Suppressor macrophage (primary cell): ENCODE data around the gene RMND5A.
"Not testable (repeated sequence)": the region's sequence is repeated elsewhere in the genome, so short reads cannot be mapped to it uniquely, and the experiment has no call there.

Experiments used
- DNase-seq, 4 experiments: peaks; one replicate each; pipeline ENCODE4 v3.0.0-alpha.2; 2020 to 2022
- total RNA-seq, 17 experiments: gene quantifications; one replicate each; lab custom pipeline; 2026; ENCODE audit warnings: mixed read lengths in 6 of 17, inconsistent platforms in 3 of 17; lab: John Stamatoyannopoulos, UW

The RMND5A gene, protein sequence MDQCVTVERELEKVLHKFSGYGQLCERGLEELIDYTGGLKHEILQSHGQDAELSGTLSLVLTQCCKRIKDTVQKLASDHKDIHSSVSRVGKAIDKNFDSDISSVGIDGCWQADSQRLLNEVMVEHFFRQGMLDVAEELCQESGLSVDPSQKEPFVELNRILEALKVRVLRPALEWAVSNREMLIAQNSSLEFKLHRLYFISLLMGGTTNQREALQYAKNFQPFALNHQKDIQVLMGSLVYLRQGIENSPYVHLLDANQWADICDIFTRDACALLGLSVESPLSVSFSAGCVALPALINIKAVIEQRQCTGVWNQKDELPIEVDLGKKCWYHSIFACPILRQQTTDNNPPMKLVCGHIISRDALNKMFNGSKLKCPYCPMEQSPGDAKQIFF
- total RNA-seq: 14.1 to 123 (median 74.6) reads per million in 17 experiments

DNA sequence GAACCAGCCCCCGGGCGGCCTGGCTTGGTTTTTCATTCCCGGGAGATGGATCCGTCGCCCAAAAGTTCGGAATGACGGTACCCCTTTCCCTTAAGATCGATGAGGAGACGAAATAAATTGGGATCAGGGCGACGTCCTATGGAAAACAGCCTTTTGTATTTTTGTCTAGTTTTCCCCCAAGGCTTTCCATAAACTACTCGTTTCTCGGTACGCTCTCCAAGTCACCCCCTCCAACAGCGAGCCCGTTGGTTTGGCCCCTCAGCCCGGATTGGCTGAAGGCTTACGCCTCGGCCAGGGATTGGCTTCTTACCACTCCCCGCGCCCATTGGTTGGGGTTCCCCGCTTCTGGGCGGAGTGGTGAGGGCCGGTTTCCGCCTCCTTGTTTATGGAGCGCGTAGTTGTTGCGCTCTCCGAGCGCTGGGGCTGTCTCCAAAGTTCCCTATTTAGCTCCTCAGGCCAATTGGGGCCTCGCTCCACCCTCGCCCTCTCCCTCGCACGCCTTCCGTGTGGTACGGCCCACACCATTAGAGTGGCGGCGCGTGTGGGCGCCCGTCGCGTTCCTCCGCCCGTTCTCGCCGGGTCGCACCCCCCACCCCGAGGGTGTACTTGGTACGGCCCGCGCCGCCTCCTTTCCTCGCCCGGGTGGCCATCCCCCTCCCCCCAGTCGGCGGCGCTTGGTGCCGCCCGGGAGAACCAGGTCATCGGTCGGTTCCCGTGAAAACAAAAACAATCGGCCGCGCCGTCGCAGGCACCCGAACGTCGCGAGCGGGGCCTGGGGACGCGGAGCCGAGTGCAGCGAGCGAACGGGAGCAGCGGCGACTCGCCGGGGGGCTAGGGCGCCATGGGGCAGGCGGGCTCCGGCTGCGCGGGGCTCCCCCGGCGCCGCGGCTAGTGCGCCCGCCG is at the start of gene RMND5A:
TSS of gene RMND5A (plus strand) at position 655 of the 903 bp plus-strand sequence. CDS start 377 bp downstream, outside the sequence.
- DNase-seq: peak; percentile 90 to 96 (median 94)

DNA sequence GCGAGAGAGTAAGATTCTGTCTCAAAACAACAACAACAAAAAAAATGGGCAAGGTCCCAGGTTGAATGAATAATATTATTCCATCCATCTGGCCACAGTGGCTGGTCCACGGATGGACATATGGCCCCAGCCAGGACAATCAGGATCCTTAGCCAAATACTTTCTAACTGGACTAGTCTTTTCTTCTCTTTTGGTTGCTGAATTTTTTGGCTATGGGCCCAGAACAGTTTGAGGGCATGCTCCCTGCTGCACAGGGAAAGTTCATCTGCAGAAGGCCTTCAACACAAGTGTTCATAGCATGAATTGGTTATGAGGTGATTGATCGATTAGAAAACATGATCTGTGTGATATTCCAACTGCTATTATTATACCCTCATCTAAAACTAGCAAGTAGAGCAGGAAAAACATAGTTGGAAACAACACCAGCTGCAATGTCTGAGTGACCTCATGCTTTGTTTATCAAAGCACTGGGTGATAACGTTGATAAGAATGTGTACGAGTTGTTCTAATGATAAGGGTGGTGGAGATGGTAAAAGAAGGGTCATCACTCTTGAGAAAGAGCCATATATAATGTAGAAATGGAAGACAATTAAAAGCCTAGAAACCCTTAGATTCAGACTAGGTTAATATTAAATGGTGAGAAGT is 48.6 kb upstream of the RMND5A start:
- DNase-seq: no peak

DNA sequence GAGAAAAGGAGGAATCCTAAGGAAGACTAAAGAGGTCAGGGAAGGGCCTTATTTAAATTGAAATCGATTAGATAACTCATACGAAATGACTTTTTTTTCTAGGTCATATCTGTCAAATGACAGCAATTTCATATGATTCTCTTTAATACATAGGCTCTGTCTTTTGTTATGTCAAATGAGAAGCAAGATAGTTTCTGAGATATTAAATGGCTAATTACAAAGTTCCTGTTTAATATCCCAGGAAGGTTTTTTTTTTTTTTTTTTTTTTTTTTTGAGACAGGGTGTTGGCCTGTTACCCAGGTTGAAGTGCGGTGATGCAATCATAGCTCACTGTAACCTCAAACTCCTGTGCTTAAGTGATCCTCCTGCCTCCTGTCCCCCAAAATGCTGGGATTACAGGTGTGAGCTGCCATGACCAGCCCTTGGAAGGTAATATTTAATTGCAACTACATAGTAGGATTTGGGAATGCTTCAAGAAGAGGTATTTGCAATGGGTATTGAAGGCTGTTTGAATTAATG is 48.0 kb upstream of the RMND5A start:
- no peak for DNase-seq

DNA sequence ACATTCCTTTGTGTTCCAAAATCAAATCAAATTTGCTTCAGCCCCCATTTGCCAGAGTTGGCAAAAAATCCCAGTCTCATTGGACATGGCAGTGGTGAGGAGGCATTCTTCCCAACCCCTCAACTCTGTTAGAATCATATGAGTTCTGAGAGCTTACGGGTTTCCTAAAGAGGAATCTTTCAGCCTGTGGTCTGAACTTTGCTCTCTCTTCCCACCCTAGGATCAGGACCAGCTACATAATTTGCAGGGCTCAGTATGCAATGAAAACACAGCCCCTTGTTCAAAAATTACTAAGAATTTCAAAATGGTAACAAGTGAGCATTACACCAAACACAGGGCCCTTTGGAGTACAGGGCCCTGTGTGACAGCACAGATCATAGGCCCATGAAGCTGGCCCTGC is 47.1 kb upstream of the RMND5A start:
- no peak for DNase-seq

DNA sequence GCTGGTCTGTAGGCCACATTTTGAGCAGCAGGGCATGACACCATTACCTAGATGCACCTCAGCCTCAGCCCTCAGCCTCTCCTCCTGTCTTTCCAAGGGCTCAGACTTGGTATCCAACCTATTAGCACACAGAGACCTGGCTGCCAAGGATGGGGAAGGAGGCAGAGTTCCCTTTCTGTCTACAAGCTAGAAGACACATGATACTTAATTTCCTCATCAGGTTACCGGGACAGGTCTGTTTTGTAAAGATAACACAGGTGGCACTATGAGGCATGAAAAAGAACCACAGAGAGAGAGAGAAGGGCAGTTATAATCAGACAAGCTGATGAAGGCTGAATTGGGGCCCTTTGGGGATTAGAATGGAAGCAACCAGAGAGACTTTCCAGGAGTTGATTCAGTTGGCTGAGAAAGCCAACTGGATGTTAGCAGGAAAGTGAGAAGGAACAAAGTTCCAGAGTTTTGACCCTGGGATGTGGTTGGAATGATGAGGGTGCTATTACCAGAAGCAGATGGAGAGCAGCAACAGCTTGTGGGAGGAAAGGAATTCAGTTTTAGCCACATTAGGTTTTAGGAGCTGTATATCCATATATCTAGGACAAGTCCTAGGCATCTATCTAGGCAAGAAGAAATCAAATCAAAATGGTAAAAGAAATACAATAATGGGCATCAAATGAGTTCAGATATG is 46.0 kb upstream of the RMND5A start:
- no peak for DNase-seq

DNA sequence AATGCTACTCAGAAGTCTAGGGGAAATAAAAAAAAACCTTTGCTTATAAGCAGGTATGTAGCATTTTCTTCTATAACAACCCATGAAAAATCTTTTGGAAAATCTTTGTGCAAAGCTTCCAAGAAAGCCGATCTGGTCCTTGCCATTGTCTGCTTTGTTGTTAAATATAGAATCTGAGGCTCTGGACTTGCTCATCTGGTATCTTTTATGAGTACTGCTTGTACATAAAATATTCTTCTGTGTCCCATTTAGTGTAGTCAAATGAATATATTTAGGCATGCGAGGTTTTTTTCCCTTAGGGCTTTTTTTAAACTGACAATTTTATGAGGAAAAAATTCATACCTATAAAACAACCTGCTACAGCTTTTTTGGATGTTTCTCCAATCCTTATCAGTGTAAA is 45.0 kb upstream of the RMND5A start:
- no peak for DNase-seq

DNA sequence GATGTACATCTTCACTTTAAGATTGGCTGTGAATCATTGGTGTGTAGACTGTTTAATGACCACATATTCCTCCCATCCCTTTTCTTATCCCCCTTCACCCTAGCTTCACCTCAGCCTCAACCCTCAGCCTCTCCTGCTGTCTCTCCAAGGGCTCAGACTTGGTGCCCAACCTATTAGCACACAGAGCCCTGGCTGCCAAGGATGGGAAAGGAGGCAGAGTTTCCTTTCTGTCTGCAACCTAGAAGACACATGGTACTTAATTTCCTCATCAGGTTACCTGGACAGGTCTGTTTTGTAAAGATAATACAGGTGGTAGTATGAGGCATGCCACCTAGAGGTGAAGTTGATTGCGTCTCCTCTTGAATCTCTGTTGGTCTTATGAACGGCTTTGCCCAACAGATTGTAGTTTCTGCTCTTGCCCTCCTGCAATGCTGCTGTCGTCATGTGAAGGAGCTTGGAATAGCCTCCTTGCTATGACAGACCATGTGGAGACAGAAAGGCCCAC is 44.5 kb upstream of the RMND5A start:
- DNase-seq: no peak

DNA sequence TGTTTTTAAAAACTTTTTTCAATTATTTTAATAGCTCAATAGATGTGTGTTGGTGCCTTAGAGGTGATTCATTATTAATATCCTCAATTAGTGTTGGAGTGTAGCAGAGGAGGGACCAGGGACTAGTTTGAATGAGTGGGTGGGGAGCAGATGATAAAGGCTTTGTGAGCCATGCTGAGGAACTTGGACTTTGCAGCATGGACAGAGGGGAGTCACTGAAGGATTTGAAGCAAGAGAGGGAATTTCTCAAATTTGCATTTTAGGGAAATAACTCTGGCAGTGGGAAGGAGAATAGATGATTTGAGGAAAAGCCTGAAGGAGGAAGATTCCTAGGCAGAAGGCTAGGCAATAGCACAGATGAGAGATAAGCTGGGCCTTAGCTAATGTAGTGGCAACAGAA is 42.3 kb upstream of the RMND5A start:
- DNase-seq: peak in 3 of 4 experiments; percentile 21 to 41 (median 34)

DNA sequence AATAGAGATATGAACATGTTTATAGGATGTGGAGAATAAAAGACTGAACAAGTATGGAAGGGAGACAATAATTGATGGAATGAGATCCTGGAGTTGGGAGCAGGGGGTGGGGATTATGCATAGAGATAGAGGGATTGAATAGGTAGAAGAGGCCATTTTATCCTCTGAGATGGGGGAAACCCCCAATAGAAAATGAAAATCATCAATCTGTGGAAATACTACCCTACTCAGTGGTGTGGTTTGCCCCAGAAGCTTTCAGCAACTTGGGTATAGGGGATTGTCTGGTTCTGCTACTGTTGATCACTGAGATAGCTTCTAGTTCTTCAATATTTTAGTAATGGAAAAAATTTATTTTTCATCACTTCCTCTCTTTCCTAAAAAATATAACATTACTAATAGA is 41.1 kb upstream of the RMND5A start:
- no peak for DNase-seq

DNA sequence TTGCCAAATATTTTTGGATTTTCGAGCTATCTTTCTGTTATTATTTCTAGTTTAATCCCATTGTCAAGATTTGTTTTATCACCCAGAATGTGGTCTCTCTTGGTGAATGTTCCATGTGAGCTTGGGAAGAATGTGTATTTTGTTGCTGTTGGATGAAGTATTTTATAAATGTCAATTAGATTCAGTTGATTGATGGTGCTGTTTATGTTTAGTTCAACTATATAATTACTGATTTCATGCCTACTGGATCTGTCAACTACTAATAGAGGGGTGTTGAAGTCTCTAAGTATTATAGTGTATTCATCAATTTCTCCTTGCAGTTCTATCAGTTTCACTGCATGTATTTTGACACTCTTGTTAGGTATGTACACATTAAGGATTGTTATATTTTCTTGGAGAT is 34.7 kb upstream of the RMND5A start:
- no peak for DNase-seq

DNA sequence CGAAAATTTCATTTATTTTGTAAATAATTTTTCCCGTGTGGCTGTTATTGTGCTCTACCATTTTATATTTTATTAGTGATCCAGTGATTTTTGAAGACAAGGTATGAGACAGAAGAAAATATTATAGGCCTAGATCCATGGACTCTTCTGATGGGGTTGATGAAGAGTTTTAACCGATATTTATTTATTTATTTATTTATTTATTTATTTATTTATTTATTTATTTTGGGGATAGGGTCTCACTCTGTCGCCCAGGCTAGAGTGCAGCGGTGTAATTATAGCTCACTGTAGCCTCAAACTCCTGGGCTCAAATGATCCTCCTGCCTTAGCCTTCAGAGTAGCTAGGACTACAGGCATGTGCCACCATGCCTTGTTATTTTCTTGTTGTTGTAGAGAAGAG is 33.6 kb upstream of the RMND5A start:
- DNase-seq: no peak

DNA sequence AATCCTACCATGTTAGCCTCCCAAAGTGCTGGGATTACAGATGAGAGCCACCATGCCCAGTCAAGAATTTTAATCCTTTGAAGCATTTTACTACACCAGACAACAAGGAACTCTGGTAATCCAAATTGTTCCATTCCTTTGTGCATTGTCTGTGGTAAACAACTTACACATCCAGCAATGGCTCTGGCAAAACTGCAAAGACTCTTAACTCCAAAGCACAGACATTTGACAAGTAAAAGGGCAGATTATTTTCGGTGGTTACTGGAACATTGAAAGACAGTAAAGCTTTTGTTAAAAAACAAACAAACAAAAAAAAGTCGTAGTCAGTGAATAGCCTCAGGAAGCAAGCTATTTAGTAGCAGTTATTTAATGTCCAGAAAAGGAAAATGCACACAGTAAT is 33.2 kb upstream of the RMND5A start:
- DNase-seq: no peak

DNA sequence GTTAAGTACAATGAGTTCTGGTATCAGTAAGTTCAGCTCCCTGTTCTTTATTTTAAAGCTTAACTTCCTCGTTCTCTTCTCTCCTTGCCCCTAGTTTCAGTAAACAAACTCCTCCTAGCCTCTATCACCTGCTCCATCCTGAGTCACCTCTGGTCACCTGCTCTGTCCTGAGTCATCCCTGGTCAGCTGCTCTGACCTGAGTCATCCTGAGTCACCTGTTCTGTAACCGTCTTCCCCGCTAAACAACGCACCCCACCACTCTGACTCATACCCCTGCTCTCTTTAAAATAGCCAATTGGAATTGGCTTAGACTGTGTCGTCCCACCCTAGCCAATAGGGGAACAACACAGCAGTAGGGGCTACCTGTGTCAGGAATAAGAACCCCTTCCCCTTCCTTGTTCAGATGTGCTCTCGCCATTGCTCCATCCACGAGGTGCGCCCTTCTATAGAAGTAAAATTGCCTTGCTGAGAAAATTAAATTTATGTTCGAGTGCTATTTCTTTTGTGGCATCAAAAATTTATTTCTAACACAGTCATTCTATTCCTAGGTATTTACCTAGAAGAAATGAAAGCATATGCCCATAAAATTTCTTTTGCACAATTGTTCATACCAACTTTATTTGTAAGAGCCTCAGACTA is 24.9 kb upstream of the RMND5A start:
- peak in 2 of 4 experiments; percentile 3 to 7 for DNase-seq

DNA sequence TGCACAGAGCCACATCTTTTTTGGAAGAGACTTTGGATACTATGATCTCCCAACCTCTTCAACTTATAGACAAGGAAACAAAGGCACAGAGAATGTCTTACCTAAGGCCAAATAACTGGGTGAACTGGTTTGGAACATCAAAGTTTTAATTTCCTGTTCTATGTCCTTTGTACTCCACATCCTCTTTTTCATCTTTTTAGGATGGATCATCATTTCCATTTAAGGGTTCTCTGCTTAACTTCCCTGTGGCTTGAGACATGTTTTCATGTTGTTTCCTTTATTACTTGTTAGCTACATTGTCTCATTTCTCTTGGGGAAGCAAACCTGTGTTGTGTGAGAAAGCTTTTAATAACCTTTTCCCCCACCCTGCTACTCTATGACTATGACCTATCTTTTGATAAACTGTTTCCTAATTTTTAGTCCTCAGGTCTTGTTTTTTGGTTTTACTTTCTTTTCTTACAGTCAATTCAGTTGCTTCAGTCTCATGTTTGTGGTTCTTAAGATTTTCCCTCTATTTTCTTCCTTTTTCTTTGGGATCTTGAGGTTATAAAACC is 22.5 kb upstream of the RMND5A start:
- DNase-seq: peak; percentile 11 to 64 (median 40)

DNA sequence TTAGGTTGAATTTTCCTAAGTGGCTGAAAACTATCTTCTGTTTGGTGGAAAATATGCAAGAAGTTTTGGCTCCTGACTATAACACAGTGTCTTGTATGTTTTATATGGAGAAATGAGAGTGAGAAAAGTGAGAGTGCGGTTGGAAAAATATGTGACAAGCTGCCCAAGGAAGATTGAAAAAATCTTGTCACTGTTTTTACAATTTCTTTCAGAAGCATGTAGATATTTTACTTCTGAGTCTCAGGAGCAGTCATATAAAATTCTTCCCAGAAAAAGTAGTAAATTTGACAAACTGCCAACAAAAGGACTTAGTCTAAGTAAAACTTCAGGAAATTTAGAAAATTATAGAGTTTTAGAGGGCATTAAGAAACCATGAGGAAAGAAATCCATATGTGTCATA is 19.4 kb upstream of the RMND5A start:
- no peak for DNase-seq

DNA sequence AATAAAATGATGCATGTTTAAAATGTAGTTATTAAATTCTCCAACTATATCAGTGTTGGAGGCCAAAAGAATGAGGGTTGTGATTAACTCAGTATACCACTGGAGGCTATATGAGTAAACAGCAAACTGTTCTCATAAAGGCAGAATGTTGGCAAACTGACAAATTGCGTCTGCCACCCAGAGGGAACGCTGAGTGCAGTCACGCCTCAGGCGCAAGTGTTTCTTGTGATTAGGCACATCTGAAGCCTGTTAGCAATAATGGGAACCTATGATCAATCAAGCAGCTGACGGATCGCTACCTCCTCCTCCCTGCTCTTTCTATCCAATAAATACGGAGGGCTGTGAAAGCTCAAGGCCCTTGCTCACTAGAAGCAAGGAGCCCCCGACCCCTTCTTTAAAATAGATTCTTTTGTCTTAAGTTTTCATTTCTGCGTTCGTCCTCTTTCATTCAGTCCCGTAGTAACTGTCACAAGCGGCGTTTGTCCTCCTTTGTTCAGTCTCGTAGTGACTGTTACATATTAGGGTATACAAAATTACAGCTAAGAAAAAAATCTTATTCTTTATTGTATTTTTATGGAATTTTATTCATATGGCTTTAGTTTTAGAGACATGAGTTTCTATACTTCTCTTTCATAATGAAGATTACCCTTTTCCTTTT is 16.3 kb upstream of the RMND5A start:
- no peak for DNase-seq

DNA sequence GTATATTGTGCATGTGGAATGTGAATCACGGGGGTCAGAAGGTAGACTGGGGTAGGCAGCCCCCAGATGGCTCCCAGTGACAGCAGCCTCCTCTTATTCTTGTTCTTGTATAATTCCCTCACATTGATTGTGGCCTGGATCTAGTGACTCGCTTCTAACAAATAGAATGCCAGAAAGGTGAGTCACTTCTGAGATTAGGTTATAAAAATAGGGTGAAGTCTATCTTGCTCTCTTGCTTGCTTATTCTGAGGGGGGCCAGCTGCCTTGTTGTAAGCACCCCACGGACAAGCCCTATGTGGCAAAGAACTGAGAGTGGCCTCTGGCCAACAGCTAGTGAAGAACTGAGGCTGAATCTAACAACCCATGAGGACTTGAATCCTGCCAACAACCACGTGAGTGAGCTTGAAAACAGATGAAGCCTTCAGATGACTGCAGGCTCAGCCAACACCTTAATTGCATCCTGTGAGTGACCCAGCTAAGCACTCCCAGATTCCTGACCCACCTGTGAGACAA is 15.6 kb upstream of the RMND5A start:
- DNase-seq: no peak

DNA sequence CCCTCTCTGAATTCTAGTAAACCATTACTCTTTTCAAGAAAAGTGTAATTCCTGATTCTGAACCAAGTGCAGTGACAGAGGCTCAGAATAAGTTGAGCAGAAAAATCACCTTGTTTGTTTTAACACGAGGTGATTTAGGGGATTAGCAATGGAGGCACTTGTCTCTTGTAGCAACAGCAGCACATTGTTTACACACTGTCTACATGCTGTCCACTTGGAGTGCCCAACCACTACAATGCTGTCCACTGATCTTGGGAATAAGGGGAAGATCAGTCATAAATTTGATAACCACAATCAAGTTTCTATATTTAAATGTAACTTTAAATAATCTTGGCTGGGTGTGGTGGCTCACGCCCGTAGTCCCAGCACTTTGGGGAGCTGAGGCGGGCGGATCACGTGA is 13.9 kb upstream of the RMND5A start:
- no peak for DNase-seq

DNA sequence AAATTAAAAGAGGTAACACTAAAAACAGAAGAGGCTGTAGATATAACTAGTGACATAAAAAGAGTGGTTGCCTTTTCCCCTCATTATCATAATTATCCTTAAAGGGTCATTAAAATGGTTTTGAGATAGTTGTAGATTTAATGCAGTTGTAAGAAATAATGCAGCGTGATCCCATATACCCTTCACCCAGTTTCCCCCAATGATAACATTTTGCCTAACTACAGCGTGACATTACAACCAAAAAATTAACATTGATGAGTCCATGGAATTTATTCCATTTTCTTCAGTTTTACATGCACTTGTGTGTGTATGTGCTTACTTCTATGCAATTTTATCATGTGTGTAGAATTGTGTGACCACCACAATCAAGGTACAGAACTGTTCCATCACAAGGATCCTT is 13.2 kb upstream of the RMND5A start:
- no peak for DNase-seq

DNA sequence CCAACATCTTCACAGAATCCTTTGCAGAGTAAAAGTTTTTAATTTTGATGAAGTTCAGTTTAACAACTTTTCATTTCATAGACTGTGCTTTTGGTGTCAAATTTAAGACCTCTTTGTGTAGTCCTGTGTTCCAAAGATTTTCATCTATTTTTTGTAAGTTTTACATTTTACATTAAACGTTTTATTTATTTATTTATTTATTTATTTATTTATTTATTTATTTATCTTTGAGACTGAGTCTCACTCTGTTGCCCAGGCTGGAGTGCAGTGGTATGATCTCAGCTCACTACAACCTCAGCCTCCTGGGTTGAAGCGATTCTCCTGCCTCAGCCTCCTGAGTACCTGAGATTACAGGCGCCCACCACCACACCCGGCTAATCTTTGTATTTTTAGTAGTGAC is 12.0 kb upstream of the RMND5A start:
- DNase-seq: not testable (repeated sequence)
